Erythroblast (primary cell): Measurements from ENCODE around the gene FKBP2.

Experiments used
- GATA1 ChIP-seq: IDR thresholded peaks from 2 replicates; pipeline ENCODE4 v1.6.1; 2011; ENCODE audit warnings: low read depth, mild to moderate bottlenecking, control low read depth, low read length, moderate library complexity
- POLR2A ChIP-seq: IDR thresholded peaks from 2 replicates; pipeline ENCODE4 v1.6.1; 2011; ENCODE audit warnings: mild to moderate bottlenecking, low read length

- TF ChIP-seq POLR2A, result no peak
- no peak for TF ChIP-seq GATA1
These were observed 20.6 kb upstream of the FKBP2 start for GRCh38 chr11:64220271-64220670.
